ENCODE data around the gene BACE2. TPM values are rescaled to one million over a fixed set of nuclear protein-coding genes. Genes with fewer than 3 reads are reported as not detected.

BACE2 gene
- polyA plus RNA-seq, 1 donor (not counting 4 experiments of a cell fraction or from before 2014, with no cell fraction given): 130 TPM

DNA sequence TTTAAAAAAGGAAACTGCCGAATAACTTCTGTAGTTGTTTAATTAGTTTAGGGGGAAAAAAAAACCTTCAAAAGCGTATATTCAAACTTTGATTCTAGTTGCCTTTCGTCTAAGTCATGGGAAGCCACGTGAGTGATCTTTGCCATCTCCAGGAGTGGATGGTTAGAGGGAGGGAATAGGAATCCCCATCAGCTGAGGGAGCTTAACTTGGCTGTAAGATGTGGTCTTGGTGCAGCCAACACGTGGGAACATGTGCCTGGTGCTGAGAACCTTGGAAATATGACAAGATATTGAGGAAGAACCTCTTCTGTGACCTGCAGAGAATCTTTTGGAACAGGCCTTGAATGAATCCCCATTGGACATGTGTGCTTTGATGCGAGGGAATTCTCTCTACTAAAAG, 1.7 kb downstream of the BACE2 start:
- Histone ChIP-seq H3K36me3 (ENCODE audit: control insufficient read depth in 2 of 2, extremely low read depth in 1 of 2, insufficient read depth in 2 of 2, low read length in 2 of 2) (peaks cover 7 to 9% of the 10 kb centered on the region in 2 experiments), H4K20me1 (ENCODE audit: control insufficient read depth, extremely low read depth, insufficient read depth, low read length) (no peaks in the 10 kb centered on the region), H3K4me1 (ENCODE audit: control insufficient read depth, extremely low read depth, insufficient read depth, low read length) (peaks cover 40% of the 10 kb centered on the region), H3K27ac (ENCODE audit: control insufficient read depth, insufficient read depth, low read length) (peak overlapping the region; percentile 96), H2AFZ (ENCODE audit: control insufficient read depth, low read length) (no peak overlapping the region), H3K79me2 (ENCODE audit: control insufficient read depth, insufficient read depth, low read length) (peaks cover 50% of the 10 kb centered on the region), H3K27me3 (ENCODE audit: control insufficient read depth, extremely low read depth, insufficient read depth, low read length) (no peaks in the 10 kb centered on the region), H3K4me3 (ENCODE audit: control insufficient read depth in 2 of 3, extremely low read depth in 1 of 3, insufficient read depth in 2 of 3, low read depth in 1 of 3, low read length in 3 of 3) (peak overlapping the region; percentile 23 to 91 (median 76)), H3K4me2 (ENCODE audit: control insufficient read depth, extremely low read depth, insufficient read depth, low read depth, low read length) (peak overlapping the region; percentile 81), H3K9me3 (ENCODE audit: control insufficient read depth, low read depth, low read length) (no peaks in the 10 kb centered on the region), H3K9me1 (ENCODE audit: control insufficient read depth, extremely low read depth, insufficient read depth, low read length) (no peaks in the 10 kb centered on the region), H3K9ac (ENCODE audit: control insufficient read depth, extremely low read depth, insufficient read depth, low read length) (peak overlapping the region; percentile 89)
- FAIRE-seq (peak; percentile 96), DNase-seq (ENCODE audit: low read depth, low spot score) (no peak)
- TF ChIP-seq EZH2 (IDR thresholded peaks at IDR 0.05; ENCODE audit: low read length): no peak
- no peak for TF ChIP-seq CTCF (optimal IDR thresholded peaks at IDR 0.05 in 1 of 3, IDR thresholded peaks at IDR 0.05 in 1 of 3, conservative IDR thresholded peaks at IDR 0.05 in 1 of 3; ENCODE audit: extremely low read depth in 1 of 3, insufficient read depth in 2 of 3, low read length in 3 of 3)
- dilution Hi-C loops (cut with MboI; ENCODE audit: extremely low pct_ligation_motif_present, low sequenced_read_pairs): no loop called here

- no peaks in the 10 kb centered on the region for H3K9me3 ChIP-seq (ENCODE audit: control insufficient read depth, low read depth, low read length)
- H3K4me2 ChIP-seq (ENCODE audit: control insufficient read depth, extremely low read depth, insufficient read depth, low read depth, low read length): peak overlapping the region; percentile 81
- peaks cover 7 to 9% of the 10 kb centered on the region in 2 experiments for H3K36me3 ChIP-seq (ENCODE audit: control insufficient read depth in 2 of 2, extremely low read depth in 1 of 2, insufficient read depth in 2 of 2, low read length in 2 of 2)
- peak overlapping the region in 2 of 3 experiments; percentile 50 to 91 for H3K4me3 ChIP-seq (ENCODE audit: control insufficient read depth in 2 of 3, extremely low read depth in 1 of 3, insufficient read depth in 2 of 3, low read depth in 1 of 3, low read length in 3 of 3)
- no peaks in the 10 kb centered on the region for H4K20me1 ChIP-seq (ENCODE audit: control insufficient read depth, extremely low read depth, insufficient read depth, low read length)
- H3K79me2 ChIP-seq (ENCODE audit: control insufficient read depth, insufficient read depth, low read length): peaks cover 57% of the 10 kb centered on the region
- peaks cover 34% of the 10 kb centered on the region for H3K4me1 ChIP-seq (ENCODE audit: control insufficient read depth, extremely low read depth, insufficient read depth, low read length)
- H3K27ac ChIP-seq (ENCODE audit: control insufficient read depth, insufficient read depth, low read length): peak overlapping the region; percentile 96
- no peaks in the 10 kb centered on the region for H3K9me1 ChIP-seq (ENCODE audit: control insufficient read depth, extremely low read depth, insufficient read depth, low read length)
- TF ChIP-seq EZH2 (IDR thresholded peaks at IDR 0.05; ENCODE audit: low read length): no peak
- TF ChIP-seq CTCF (optimal IDR thresholded peaks at IDR 0.05 in 1 of 3, IDR thresholded peaks at IDR 0.05 in 1 of 3, conservative IDR thresholded peaks at IDR 0.05 in 1 of 3; ENCODE audit: extremely low read depth in 1 of 3, insufficient read depth in 2 of 3, low read length in 3 of 3): peak; percentile 74 to 96 (median 88)
- H3K9ac ChIP-seq (ENCODE audit: control insufficient read depth, extremely low read depth, insufficient read depth, low read length): peak overlapping the region; percentile 89
- no peak overlapping the region for H2AFZ ChIP-seq (ENCODE audit: control insufficient read depth, low read length)
- dilution Hi-C loops (cut with MboI; ENCODE audit: extremely low pct_ligation_motif_present, low sequenced_read_pairs): no loop called here
- DNase-seq (ENCODE audit: low read depth, low spot score) (no peak), FAIRE-seq (peak; percentile 82)
- no peaks in the 10 kb centered on the region for H3K27me3 ChIP-seq (ENCODE audit: control insufficient read depth, extremely low read depth, insufficient read depth, low read length)
Measured at GRCh38 chr21:41170442-41170841, 2.5 kb downstream of the BACE2 start.

Measured in keratinocyte (primary cell).